IPS-NIHi11 (cell line): ENCODE data around the gene USP7.
A peak's percentile ranks its signal among the peaks of the same experiment; 100 is the strongest.

Source experiments
- DNase-seq: peaks from one replicate; pipeline ENCODE4 v3.0.0; 2012; ENCODE audit warnings: mixed read lengths, low spot score

USP7 gene

GRCh38 chr16:8951447-8952280 is 12.0 kb downstream of the USP7 start:
- DNase-seq, result no peak

- no peak for DNase-seq
Measured at GRCh38 chr16:8950580-8951077, 13.1 kb downstream of the USP7 start.

- DNase-seq, result no peak
Measured at GRCh38 chr16:8949536-8950418, 13.9 kb downstream of the USP7 start.

GRCh38 chr16:8948831-8949230 is 14.9 kb downstream of the USP7 start:
- no peak for DNase-seq

GRCh38 chr16:8948069-8948593 is 15.6 kb downstream of the USP7 start:
- no peak for DNase-seq

GRCh38 chr16:8946544-8946943 is 17.2 kb downstream of the USP7 start:
- no peak for DNase-seq

- no peak for DNase-seq
Measured at GRCh38 chr16:8945626-8946296, 17.9 kb downstream of the USP7 start.

GRCh38 chr16:8943966-8944759 is 19.5 kb downstream of the USP7 start:
- DNase-seq, result no peak

- no peak for DNase-seq
Measured at GRCh38 chr16:8943001-8943763, 20.5 kb downstream of the USP7 start.

GRCh38 chr16:8941718-8942344 is 21.9 kb downstream of the USP7 start:
- DNase-seq, result no peak

GRCh38 chr16:8937803-8938202 is 25.9 kb downstream of the USP7 start:
- no peak for DNase-seq

GRCh38 chr16:8936421-8936820 is 27.3 kb downstream of the USP7 start:
- peak; percentile 68 for DNase-seq

- peak; percentile 39 for DNase-seq
Measured at GRCh38 chr16:8935989-8936388, 27.7 kb downstream of the USP7 start.

GRCh38 chr16:8934601-8935000 is 29.1 kb downstream of the USP7 start:
- no peak for DNase-seq

- peak; percentile 70 for DNase-seq
Measured at GRCh38 chr16:8931859-8932258, 31.8 kb downstream of the USP7 start.

- no peak for DNase-seq
Measured at GRCh38 chr16:8929086-8929748, 34.5 kb downstream of the USP7 start.

GRCh38 chr16:8928467-8928957 is 35.2 kb downstream of the USP7 start:
- DNase-seq, result no peak

- DNase-seq, result no peak
Measured at GRCh38 chr16:8926827-8927226, 36.9 kb downstream of the USP7 start.

- DNase-seq, result no peak
Measured at GRCh38 chr16:8925455-8925854, 38.3 kb downstream of the USP7 start.
